NOMO-1 treated with DMSO at 0.1 percent for 48 hours (cell line): ENCODE data around the gene CRLF2.
"Not testable (repeated sequence)": the region's sequence is repeated elsewhere in the genome, so short reads cannot be mapped to it uniquely, and the experiment has no call there.

ENCODE experiments used
- DNase-seq: peaks from one replicate; lab custom pipeline; 2025; ENCODE audit not compliant: unreplicated experiment; lab: John Stamatoyannopoulos, UW

The CRLF2 gene

DNA sequence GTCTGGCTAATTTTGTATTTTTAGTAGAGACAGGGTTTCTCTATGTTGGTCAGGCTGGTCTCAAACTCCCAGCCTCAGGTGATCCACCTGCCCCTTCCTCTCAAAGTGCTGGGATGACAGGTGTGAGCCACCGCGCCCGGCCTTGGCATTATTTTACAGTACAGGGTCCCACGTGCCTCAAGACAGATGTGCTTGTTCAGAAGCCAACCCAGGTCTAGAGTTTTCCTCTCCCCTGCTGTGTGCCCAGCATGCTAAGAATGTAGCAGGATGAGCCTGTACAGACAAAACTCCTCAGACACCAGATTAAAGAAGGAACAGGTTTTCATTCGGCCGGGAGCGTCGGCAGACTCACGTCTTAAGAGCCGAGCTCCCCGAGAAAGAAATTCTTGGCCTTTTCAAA is 42.2 kb downstream of the CRLF2 start:
- DNase-seq: no peak

DNA sequence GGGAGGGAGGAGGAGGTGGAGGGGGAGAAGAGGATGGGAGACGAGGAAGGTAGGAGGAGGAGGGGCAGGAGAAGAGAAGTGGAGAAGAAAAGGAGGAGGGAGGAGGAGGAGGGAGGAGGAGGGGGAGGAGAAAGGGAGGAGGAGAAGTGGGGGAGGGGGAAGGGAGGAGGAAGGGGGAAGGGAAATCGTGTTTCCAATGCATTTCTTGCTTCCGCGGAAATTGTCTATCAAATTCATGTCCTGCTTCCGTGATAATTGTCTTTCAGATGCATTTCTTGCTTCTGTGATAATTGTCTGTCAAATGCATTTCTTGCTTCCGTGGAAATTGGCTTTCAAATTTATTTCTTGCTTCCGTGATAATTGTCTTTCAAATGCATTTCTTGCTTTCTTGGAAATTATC is 43.3 kb downstream of the CRLF2 start:
- no peak for DNase-seq

DNA sequence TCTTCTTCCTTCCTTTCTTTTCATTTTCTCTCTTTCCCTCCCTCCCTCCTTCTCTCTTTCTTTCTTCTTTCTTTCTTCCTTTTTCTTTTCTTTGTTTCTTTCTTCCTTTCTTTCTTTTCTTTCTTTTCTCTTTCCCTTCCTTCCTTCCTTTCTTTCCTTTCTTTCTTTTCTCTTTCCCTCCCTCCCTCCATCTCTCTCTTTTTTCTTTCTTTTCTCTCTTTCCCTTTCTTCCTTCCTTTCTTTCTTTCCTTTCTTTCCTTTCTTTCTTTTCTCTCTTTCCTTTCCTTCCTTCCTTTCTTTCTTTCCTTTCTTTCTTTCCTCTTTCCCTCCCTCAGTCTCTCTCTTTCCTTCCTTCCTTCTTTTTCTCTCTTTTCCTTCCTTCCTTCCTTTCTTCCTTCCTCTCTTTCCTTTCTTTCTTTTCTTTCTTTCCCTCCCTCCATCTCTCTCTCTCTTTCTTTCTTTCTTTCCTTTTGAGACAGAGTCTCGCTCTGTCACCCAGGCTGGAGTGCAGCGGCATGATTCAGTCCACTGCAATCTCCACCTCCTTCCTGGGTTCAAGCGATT is 44.4 kb downstream of the CRLF2 start:
- DNase-seq: no peak

DNA sequence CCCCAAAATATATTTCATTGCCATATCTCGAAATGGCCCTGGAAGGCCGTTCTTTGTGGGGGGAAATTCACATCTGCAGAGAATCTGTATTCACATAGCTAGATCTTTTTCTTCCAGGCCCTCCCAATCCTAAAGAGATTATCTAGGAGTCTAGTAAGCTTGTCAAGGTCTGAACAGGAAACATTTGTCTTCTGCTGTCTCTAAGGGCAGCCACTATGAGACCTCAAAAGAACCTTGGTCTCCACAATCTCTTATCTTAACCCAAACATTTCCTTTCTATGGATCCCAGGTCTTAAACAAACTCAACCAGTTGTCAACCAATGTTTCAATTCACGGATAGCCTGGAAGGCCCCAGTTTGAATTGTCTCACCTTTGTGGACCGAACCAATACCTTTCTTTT is 45.0 kb downstream of the CRLF2 start:
- no peak for DNase-seq

DNA sequence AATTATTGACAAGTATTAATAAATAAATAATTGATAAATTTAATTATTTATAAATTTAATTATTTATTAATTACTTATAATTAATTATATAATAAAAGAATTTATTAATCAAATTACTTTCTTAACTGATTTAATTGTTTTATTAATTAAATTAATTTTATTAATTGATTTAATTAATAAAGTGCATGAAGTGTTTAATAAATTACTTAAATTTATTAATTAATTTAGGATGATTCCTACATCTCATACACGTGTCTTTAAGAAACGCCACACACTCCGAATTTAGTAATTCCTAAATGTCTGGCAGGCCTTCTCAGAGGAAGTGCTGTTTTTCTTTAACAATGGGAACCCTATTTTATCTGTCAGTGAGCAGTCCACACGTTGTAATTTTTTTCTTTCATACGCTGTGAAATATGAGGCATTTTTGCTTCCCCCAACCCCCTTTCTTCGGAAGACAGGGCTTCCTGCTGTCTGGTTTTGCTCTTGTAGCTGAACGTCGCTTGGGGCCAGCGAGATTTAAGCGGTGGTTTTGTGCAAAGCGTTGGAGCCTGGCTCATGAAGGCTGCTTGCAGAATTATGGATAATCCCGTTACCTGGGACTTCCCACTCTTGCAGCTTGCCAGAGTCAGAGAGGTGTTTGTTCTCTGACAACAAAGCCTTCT is 46.8 kb downstream of the CRLF2 start:
- DNase-seq: no peak

DNA sequence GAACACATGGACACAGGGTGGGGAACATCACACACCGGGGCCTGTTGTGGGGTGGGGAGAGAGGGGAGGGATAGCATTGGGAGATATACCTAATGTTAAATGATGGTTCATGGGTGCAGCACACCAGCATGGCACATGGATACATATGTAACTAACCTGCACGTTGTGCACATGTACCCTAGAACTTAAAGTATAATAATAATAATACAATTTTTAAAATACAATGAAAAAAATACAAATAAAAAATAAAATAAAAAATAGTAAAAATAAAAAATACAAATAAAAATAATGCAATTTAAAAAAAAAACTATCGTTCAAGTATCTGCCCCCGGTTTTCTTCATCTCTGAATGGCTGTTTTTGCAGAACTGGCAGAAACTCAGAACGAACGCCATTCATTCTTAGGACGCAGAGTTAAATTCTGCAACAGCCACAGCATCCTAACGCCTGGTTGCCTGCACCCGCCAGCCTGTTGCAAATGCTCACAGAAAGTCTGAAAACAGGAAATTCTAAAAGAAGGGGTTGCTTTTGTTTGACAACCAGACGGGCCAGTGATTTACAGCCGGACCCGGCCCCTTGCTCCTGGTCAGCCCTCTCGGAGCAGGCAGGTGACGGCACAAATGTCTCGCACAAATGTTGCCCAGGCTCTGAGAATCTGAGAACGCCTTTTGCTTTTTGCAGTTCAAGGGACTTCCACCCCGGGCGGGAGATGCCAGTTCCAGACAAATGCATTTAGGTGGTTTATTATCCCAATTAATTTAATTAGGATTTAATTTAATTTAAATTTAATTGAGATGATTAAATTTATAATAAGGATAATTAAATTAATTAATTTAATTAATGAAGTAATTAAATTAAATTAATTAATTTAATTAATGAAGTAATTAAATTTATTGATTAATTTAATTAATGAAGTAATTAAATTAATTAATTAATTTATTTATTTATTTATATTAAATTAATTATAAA is 47.8 kb downstream of the CRLF2 start:
- DNase-seq: no peak

DNA sequence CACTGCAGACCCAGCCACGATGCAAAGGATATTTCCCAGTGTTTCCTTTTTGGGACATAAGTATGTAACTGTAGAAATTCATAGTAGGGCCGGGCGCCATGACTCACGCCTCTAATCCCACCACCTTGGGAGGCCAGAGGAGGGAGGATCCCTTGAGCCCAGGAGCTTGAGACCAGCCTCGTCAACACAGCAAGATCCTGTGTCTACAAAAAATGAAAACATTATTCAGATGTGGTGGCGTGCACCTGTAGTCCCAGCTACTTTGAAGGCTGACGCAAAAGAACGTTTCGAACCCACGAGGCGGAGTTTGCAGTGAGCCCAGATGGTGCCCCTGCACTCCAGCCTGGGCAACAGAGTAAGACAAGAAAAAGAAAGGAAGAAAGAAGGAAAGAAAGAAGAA is 49.2 kb downstream of the CRLF2 start:
- DNase-seq: no peak

DNA sequence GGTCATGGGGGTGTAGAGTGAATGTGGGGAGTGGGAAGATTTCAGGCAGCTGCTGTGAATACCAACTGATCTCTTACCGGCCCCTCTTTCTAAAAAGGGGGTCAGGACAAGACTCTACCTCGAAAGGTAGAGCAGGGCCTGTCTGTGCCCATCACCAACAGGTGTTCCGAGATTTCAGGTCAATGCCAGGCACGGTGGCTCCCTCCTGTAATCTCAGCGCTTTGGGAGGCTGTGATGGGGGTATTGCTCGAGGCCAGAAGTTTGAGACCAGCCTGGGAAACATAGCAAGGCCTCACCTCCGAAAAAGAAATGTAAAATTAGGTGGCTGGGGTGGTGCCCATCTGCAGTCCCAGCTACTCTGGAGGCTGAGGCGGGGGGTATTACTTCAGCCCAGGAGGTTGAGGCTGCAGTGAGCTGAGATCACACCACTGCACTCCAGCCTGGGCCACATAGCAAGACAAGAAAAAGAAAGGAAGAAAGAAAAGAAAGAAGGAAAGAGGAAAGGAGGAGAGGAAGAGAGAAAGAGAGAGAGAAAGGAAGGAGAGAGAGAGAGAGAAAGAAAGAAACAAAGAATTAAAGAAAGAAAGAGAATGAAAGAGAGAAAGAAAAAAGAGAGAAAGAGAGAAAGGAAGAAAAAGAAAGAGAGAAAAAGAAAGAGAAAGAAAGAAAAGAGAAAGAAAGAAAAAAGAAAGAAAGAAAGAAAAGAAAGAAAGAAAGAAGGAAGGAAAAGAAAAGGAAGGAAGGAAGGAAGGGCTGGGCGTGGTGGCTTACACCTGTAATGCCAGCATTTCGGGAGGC is 50.1 kb downstream of the CRLF2 start:
- no peak for DNase-seq

DNA sequence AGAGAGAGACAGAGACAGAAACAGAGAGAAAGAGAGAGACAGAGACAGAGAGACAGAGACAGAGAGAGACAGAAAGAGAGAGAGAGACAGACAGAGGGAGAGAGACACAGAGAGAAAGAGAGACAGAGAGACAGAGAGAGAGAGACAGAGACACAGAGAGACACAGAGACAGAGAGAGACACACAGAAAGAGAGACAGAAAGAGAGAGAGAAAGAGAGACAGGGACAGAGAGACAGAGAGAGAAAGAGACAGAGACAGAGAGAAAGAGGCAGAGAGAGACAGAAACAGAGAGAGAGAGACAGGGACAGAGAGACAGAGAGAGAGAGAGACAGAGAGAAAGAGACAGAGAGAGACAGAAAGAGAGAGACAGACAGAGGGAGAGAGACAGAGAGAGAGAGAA is 52.9 kb downstream of the CRLF2 start:
- DNase-seq: no peak

DNA sequence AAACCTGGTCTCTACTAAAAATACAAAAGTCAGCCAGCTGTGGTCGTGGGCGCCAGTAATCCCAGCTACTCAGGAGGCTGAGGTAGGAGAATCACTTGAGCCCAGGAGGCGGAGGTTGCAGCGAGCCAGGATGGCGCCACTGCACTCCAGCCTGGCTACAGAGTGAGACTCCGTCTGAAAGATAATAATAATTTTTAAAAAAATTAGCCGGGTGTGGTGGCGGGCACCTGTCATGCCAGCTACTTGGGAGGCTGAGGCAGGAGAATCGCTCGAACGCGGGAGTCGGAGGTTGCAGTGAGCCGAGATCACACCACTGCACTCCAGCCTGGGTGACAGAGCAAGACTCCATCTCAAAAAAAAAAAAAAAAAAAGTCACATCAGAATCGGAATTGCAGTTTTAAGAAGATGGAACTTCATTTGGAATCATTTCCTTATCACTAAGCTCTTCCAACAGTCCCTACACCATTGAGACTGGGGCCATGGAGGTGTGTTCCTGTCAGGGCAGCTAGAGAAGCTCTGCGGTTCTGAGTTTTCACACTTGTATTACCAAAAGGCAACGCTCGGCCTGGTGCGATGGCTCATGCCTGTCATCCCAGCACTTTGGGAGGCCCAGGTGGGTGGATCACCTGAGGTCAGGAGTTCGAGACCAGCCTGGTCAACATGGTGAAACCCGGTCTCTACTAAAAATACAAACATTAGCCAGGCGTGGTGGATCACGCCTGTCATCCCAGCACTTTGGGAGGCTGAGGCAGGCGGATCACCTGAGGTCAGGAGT is 55.6 kb downstream of the CRLF2 start:
- not testable (repeated sequence) for DNase-seq

DNA sequence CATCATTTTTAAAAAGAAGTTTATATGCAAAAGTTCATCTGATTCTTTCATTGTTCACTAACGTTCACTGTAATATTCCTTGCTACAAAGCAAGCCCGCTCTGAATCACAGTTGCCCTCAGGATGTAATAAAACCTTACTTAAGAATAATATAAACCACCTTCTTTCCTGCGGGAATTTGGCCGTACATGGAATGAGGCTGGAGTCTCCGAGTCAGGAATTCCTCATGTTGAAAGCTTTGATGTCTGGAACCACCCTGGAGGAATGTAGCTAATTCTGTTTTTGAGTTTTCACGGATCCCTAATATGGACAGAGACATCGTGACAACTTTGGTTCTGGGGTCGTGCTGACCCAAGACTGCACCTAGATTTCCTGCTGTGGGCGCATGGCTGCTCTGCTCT is 58.5 kb downstream of the CRLF2 start:
- DNase-seq: no peak

DNA sequence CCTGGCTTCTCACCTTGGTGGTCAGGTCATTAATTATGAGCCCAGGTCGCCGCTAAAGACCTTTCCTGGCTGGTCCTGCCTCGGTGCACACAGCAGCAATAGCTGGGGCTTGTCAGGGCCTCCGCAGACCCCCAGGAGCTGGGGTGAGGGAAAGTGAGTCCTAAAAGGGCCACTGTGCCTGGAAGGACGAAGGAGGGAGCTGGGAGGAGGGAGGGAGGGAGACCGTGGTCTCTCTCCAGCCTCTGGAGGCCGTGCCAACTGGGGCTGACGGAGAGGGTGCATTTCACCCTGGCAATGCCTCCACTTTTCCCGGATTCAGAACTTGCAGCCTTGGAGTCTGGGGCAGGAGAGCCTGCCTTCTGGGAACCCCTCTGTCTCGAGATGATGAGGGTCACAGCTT is 60.4 kb downstream of the CRLF2 start:
- no peak for DNase-seq

DNA sequence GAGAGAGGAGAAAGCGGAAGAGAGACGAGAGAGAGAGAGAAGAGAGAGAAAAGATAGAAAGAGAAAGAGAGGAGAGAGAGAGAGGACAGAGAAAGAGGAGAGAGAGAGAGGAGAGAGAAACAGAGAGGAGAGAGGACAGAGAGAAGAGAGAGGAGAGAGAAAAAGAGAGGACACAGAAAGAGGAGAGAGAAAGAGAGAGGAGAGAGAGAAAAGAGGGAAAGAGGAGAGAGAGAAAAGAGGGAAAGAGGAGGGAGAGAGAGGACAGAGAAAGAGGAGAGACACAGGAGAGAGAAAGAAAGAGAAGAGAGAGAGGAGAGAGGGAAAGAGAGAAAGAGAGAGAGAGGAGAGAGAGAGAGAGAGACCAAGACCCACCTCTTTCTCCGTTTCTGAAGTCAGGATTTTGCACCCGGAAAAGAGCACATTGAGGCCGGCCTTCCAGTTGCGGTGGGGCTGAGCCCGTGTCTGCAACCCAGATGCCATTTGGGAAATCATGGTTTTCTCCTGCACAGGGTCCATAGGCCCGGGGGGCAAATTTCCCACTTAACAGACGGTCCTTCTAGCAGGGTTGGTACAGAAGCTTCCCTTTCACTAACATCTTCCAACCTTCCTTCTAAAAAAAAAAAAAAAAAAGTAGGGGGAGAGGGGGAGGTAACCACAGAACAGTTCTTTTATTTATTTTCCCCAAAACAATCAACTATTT is 60.9 kb downstream of the CRLF2 start:
- no peak for DNase-seq

DNA sequence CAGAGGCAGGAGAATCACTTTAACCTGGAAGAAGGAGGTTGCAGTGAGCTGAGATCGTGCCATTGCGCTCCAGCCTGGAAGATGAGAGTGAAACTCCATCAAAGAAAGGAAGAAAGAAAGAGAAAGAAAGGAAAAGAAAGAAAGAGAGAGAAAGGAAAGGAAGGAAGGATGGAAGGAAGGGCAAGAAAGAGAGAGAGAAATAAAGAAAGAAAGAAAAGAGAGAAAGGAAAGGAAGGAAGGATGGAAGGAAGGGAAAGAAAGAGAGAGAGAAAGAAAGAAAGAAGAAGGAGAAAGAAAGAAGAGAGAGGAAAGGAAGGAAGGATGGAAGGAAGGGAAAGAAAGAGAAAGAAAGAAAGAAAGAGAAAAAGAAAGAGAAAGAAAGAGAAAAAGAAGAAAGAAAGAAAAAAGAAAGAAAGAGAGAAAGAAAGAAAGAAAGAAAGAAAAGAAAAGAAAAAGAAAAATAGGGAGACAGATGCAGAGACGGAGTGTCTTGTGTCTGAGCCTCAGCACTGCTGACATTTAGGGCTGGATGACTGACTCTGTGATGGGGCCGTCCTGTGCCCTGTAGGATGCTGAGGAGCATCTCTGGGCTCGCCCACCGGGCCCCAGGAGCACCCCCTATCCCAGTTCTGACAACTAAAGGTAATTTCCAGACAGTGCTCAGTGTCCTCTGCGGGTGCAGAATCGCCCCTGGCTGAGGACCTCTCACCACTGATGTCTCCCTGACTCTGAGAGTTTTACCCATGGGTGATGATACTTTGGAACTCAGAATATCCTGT is 61.7 kb downstream of the CRLF2 start:
- DNase-seq: no peak

DNA sequence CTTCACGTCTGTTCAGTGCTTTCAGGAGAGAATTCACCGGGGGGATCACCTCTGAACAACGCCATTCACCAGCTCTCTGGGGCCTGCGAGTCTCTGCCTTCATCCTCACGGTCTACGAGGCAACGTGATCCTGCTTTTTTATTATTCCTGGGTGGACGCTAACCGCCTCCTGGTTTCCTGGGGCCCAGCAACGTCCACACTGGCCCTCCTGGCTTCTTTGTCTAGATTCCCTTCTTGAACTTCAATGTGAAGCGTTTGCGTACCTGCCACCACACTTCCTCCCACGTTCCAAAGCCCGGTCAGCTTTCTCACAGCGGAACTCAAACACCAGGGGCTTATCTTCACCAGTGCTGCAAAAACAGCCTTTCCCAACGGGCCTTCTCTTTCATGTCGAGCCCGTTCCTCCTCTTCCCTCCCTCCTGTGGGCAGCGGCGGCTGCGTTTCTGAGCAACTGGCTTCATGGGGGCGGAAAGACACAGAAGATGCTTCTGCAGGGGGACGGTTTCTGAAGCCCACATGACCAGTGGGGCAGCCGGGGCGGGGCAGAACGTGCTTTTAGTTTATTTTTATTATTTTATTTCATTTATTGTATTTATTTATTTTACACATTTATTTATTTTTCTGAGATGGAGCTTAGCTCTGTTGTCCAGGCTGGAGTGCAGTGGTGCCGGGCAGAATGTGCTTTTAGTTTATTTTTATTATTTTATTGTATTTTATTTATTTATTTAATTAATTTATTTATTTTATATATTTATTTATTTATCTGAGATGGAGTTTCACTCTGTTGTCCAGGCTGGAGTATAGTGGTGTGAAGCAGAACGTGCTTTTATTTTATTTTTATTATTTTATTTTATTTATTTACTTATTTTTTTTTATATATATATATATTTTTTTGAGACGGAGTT is 64.6 kb downstream of the CRLF2 start:
- DNase-seq: no peak

DNA sequence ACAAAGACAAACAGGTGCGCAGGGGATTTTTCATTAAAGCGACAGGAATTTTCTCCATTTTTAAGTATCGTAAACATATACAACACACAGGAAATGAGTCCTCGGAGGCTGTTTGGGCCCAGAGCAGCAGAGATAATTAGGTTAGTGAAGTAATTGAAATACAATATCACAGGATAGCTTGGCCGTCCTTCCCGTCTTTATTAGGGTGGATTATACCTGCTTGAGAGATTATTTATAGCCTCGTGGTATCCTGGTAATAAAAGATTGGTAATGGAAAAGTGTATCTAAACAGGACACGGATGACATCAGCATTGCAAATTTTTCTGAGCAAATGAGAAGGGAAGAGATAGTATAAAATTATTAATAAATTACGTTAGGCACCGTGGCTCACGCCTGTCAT is 68.2 kb downstream of the CRLF2 start:
- no peak for DNase-seq
